ENCODE results near the gene PPM1B. TPM values are rescaled to one million over a fixed set of nuclear protein-coding genes. Genes with fewer than 3 reads are reported as not detected.

Gene PPM1B
- total and polyA plus RNA-seq, 2 of the 8 experiments (the other 6 are each of a cell fraction or from before 2014, with no cell fraction given) = 43.6 to 126 TPM

DNA sequence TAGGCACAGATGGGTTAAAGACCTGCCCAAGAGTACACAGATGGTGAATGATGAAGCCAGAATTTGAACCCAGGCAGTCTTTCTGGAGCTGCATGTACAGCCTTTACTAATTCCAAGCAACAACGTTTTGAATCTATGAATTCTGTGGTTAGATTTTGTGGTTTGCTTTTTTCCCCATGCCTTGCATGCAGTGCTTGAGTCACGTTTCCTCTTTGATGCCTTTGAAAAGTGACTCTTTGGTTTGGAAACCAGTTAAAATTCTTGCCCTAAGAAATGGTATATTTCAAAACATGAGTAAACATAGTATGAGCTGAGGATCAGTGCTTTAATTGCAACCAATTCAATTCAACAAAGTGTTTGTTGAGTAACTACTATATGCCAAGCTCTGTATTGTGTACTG, 48.2 kb upstream of the PPM1B start (continued):
- TF ChIP-seq, protein P1, sequence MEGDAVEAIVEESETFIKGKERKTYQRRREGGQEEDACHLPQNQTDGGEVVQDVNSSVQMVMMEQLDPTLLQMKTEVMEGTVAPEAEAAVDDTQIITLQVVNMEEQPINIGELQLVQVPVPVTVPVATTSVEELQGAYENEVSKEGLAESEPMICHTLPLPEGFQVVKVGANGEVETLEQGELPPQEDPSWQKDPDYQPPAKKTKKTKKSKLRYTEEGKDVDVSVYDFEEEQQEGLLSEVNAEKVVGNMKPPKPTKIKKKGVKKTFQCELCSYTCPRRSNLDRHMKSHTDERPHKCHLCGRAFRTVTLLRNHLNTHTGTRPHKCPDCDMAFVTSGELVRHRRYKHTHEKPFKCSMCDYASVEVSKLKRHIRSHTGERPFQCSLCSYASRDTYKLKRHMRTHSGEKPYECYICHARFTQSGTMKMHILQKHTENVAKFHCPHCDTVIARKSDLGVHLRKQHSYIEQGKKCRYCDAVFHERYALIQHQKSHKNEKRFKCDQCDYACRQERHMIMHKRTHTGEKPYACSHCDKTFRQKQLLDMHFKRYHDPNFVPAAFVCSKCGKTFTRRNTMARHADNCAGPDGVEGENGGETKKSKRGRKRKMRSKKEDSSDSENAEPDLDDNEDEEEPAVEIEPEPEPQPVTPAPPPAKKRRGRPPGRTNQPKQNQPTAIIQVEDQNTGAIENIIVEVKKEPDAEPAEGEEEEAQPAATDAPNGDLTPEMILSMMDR (IDR thresholded peaks at IDR 0.05; ENCODE audit: control extremely low read depth in 1 of 3, insufficient read depth in 1 of 3, low read depth in 1 of 3, low read length in 3 of 3) = no peak
- TF ChIP-seq JUN (IDR thresholded peaks at IDR 0.05; ENCODE audit: low read depth, low read length) (no peak), JUND (IDR thresholded peaks at IDR 0.05; ENCODE audit: low read length) (no peak), CREB1 (IDR thresholded peaks at IDR 0.05) (no peak), KDM4A (IDR thresholded peaks at IDR 0.05; ENCODE audit: low read depth, low read length, severe bottlenecking) (no peak), BACH1 (IDR thresholded peaks at IDR 0.05; ENCODE audit: low read length) (no peak)
- TF ChIP-seq, protein P2, sequence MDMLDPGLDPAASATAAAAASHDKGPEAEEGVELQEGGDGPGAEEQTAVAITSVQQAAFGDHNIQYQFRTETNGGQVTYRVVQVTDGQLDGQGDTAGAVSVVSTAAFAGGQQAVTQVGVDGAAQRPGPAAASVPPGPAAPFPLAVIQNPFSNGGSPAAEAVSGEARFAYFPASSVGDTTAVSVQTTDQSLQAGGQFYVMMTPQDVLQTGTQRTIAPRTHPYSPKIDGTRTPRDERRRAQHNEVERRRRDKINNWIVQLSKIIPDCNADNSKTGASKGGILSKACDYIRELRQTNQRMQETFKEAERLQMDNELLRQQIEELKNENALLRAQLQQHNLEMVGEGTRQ (IDR thresholded peaks at IDR 0.05; ENCODE audit: low read length) = no peak
- TF ChIP-seq, protein P3, sequence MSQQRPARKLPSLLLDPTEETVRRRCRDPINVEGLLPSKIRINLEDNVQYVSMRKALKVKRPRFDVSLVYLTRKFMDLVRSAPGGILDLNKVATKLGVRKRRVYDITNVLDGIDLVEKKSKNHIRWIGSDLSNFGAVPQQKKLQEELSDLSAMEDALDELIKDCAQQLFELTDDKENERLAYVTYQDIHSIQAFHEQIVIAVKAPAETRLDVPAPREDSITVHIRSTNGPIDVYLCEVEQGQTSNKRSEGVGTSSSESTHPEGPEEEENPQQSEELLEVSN (IDR thresholded peaks at IDR 0.05) = no peak
